HG03575 (cell line): ENCODE data around the gene MPRIP.
"Not testable (repeated sequence)": the region's sequence is repeated elsewhere in the genome, so short reads cannot be mapped to it uniquely, and the experiment has no call there.

Experiments used
- ATAC-seq: cut with Tn5 transposase; IDR thresholded peaks from one replicate; pipeline ENCODE4 v1.9.1; 2021; ENCODE audit not compliant: unreplicated experiment, insufficient number of reproducible peaks, low FRiP score; ENCODE audit errors: extremely low read depth

MPRIP gene

DNA sequence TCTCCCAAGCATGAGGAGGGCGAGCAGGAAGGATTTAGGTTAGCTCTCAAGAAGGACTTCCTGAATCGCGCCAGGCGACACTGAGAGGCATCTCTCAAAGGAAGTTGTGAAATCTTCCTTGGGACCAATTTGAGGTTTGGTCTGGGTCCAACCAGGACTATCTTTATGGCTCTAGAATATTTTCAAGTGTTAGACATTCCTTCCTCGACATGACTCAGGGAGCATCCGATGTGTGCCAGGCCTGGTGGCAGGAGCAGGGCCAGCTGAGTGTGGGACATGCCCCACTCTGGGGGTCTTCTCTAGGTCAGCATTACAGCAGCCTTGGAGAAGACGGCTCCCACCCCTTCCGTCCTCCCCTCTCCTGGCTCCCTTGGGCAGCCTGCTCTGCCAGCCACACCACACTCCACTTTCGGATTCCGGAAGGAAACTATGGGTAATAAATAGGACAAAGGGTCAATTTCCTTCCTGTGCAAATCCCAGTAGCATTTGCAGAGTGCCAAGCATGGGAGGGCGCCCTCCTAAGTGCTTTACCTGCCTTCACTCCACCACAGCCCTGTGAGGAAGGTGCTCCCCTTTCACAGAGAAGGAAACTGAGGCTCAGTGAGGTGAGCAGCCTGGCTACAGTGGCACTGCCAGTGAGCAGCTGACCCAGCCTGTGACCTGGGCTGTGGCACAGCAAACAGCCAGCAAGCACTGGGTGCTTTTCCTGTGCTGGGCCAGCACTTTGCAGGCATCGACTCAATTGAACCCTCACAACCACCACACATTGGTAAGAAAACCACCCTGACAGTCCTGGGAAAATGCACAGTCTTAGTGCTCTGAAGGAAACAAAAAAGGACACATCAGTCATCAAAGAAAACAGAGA is 31.0 kb upstream of the MPRIP start:
- not testable (repeated sequence) for ATAC-seq

- not testable (repeated sequence) for ATAC-seq
Observed at GRCh38 chr17:17013828-17014747, 28.2 kb upstream of the MPRIP start.

DNA sequence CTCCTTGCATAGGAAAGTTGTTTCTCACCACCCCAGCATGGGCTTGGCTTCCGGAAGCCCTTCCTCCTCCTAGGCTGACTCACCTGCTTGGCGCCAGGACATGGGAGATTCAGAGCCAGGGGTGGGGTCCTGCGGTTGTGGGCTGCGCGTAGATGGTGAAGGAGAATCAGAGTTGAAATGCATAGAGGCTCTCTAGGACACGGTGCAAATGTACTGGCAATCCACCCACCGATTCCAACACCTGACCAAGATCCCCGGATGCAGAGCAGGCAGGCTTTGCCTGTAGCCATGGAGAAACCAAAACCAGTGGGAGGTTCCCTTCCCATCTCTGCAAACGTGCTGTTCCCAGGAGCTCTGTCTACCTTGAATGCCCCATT is 27.5 kb upstream of the MPRIP start:
- not testable (repeated sequence) for ATAC-seq

GRCh38 chr17:17015230-17015629 is 27.0 kb upstream of the MPRIP start:
- ATAC-seq: no peak

DNA sequence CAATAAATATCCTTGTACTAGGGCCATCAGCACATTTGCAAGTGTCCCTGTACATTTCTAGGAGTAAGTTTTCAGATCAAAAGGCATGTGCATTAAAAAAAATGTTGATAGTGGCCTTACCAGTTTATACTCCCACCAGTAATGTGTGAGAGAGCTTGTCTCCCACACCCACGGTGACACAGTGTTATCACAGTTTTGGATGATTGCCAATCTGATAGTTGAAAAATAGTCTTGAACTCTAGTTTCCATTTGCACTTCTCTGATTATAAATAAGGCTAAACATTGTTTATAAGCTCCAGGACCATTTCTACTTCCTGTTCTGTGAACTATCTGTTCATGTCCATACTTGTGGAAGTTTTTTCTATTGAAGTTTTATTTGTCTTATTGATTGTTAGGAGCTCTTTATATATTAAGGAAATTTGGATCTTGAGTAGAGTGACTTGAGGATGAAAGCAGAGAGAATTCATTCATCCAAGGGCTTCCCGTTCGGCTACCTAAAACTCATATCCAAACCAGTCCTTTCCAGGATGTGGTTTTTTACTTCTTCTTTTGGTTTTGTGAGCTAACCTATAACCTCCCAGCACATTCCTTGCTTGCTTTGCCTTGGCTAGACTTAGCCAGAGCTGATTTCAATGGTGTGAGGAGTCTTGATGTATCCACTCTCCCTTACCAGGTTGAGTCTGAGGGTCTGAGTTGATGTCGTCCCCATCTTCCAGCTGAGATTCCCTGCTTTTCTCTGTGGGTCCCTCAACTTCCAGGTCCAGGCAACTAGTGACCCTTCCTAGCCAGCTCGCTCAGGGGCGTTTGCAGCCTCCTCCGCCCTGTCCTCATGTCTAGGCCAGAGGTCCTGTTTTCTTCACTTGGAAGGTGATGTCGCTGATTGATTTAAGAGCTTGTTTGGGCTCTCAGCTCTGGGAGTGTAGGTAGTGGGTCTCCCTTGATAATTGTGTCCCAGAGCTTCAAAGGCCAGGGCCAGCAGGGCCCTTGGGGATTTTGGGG is 25.8 kb upstream of the MPRIP start:
- ATAC-seq: not testable (repeated sequence)

GRCh38 chr17:17017343-17018014 is 24.8 kb upstream of the MPRIP start:
- ATAC-seq: no peak

GRCh38 chr17:17018021-17018441 is 24.2 kb upstream of the MPRIP start:
- no peak for ATAC-seq

DNA sequence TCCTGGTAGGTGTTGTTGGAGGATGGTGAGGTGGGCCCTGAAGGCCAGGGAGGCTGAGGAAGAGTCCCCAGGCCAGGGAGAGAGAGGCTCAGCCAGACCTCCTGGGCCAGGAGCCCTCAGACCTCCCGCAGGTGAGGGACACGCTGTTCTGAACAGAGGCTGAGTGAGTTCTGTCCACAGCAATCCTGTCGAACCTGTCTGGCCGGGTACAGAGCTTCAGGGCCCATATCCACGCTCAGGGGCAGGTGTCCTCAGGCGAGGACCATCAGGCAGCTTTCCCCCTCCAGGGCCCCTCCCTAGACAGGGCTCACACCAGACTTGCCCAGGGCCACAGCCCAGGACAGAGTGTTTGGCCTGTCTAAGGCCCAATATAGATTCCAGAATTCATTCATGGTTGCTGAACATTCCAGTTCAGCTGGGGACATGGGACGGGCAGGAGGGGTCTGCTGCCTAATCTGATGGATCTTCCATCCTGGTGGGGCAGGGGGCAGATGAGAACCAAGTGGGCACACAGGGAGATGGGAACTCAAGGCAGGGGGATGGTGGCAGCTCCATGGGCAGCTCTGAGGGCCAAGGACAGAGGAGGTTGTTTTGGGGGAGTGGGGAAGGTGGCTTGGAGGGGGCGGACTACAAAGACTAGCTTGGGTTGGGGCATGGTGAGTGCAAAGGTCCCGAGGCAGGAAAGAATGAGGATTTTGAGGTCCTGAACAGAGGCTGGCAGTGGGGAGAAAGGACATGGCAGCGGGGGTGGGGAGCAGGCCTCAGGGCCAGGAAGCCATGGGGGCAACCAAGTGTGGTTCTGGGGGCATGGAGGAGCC is 23.4 kb upstream of the MPRIP start:
- no peak for ATAC-seq

GRCh38 chr17:17019430-17019762 is 22.9 kb upstream of the MPRIP start:
- no peak for ATAC-seq

GRCh38 chr17:17019891-17020456 is 22.3 kb upstream of the MPRIP start:
- ATAC-seq: no peak

DNA sequence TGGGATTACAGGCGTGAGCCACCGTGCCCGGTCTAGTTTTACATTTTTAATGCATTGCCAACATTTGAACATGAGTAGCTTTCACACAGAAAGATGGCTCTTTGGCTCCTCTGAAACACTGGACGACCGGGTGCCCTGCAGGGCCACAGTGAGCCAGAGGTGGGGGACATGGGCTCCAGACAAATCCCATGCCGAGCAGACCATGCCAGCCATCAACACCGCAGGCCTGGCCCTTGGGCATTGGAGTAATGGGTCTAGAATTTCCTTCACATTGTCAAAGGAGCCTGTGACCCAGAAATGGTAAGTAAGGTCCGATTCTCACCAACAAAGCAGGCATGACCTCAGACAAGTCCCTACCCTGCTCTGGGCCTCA is 21.4 kb upstream of the MPRIP start:
- ATAC-seq: no peak

DNA sequence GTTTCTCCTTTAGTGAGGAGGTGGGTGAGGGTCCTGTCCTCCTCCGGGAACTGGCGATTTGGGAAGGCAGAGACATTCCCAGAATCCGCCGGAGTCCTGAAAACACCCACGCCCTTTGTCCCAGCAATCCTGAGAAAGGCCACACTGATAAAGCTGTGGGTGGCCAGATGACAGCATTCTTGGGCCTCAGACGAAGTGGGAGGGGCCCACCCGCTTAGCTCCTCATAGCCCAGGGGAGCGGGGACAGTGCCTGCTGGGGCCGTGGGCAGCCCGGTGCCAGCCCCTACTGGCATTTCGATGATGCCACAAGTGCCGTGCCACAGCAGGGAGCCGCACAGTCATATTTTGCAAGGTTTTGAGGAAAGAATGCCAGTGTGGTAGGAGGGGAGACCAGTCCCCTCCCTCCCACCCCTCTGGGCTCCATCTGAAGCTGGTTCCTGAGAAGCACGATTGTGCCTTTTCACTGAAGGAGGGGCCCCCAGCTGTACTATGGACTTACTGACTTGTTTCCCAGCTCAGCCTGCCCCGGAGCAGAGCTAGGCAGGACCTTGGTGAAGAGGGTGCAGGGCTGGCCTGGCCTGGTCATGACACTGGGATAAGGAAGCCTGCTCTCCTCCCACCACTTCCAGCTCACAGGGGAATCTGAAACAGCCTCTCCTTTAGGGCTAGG is 20.9 kb upstream of the MPRIP start:
- ATAC-seq: no peak

GRCh38 chr17:17022011-17022410 is 20.2 kb upstream of the MPRIP start:
- no peak for ATAC-seq

GRCh38 chr17:17022456-17022855 is 19.8 kb upstream of the MPRIP start:
- no peak for ATAC-seq

GRCh38 chr17:17024778-17025300 is 17.4 kb upstream of the MPRIP start:
- no peak for ATAC-seq

GRCh38 chr17:17025621-17026020 is 16.6 kb upstream of the MPRIP start:
- no peak for ATAC-seq

DNA sequence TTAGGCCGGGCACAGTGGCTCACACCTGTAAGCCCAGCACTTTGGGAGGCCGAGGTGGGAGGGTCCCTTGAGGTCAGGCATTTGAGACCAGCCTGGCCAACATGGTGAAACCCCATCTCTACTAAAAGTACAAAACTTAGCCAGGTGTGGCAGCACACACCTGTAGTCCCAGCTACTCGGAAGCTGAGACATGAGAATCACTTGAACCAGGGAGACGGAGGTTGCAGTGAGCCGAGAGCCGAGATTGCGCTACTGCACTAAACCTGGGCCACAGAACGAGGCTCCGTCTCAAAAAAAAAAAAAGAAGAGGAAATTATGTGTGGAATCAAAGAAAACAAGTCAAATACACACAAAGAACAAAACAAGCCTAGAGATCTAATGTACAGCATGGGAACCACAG is 16.1 kb upstream of the MPRIP start:
- no peak for ATAC-seq
